Measurements from ENCODE around the gene LSAMP.

Gene LSAMP

GRCh38 chr3:116445311-116445841 lies at the start of gene LSAMP:
Gene LSAMP (minus strand): TSS chr3:116445487.
- DNase-seq, result peak; percentile 61

- DNase-seq, result no peak
Measured at GRCh38 chr3:116492379-116492778, 47.1 kb upstream of the LSAMP start.

GRCh38 chr3:116483135-116483534 lies 37.8 kb upstream of the LSAMP start:
- no peak for DNase-seq

- no peak for DNase-seq
Measured at GRCh38 chr3:116476691-116477090, 31.4 kb upstream of the LSAMP start.

- DNase-seq, result no peak
Measured at GRCh38 chr3:116474801-116475200, 29.5 kb upstream of the LSAMP start.

GRCh38 chr3:116474032-116474780 lies 28.9 kb upstream of the LSAMP start:
- peak; percentile 82 for DNase-seq

GRCh38 chr3:116473602-116474001 lies 28.3 kb upstream of the LSAMP start:
- no peak for DNase-seq

- DNase-seq, result no peak
Measured at GRCh38 chr3:116470605-116471197, 25.4 kb upstream of the LSAMP start.

- DNase-seq, result no peak
Measured at GRCh38 chr3:116469546-116469945, 24.3 kb upstream of the LSAMP start.

GRCh38 chr3:116464276-116464798 lies 19.1 kb upstream of the LSAMP start:
- no peak for DNase-seq

- DNase-seq, result no peak
Measured at GRCh38 chr3:116453666-116454346, 8.5 kb upstream of the LSAMP start.

GRCh38 chr3:116449546-116450350 lies 4.5 kb upstream of the LSAMP start:
- no peak for DNase-seq

GRCh38 chr3:116445990-116446389 lies 703 bp upstream of the LSAMP start:
- no peak for DNase-seq

- DNase-seq, result peak; percentile 33
Measured at GRCh38 chr3:116444819-116445310, 422 bp downstream of the LSAMP start.

- peak; percentile 22 for DNase-seq
Measured at GRCh38 chr3:116444115-116444747, 1.1 kb downstream of the LSAMP start.

- DNase-seq, result no peak
Measured at GRCh38 chr3:116443191-116443661, 2.1 kb downstream of the LSAMP start.

GRCh38 chr3:116442331-116443021 lies 2.8 kb downstream of the LSAMP start:
- no peak for DNase-seq

- no peak for DNase-seq
Measured at GRCh38 chr3:116441652-116442051, 3.6 kb downstream of the LSAMP start.

- DNase-seq, result no peak
Measured at GRCh38 chr3:116440196-116440595, 5.1 kb downstream of the LSAMP start.

GRCh38 chr3:116433552-116433951 lies 11.7 kb downstream of the LSAMP start:
- no peak for DNase-seq

GRCh38 chr3:116432795-116433194 lies 12.5 kb downstream of the LSAMP start:
- DNase-seq, result no peak
